ENCODE results near the gene KCNMB4.

DNA sequence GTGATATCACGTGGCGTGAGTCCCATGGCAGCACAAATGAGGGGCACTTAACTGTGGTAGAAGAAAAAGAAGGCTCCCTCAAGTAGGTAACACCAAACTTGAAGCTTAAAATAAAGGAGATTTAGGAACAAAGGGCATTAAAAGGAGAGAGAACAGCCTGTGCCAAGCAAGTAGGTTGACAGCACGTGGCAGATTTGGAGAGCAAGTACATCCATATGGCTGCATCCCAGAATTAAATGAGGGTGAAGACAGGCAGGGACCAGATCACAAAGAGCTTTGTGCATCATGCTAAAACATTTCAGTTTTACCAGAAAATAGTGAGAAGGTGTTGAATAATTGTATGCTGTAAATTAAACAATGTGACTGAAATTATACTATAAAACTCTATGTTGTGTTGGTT is 32.8 kb downstream of the KCNMB4 start:
- TF ChIP-seq, protein P1, sequence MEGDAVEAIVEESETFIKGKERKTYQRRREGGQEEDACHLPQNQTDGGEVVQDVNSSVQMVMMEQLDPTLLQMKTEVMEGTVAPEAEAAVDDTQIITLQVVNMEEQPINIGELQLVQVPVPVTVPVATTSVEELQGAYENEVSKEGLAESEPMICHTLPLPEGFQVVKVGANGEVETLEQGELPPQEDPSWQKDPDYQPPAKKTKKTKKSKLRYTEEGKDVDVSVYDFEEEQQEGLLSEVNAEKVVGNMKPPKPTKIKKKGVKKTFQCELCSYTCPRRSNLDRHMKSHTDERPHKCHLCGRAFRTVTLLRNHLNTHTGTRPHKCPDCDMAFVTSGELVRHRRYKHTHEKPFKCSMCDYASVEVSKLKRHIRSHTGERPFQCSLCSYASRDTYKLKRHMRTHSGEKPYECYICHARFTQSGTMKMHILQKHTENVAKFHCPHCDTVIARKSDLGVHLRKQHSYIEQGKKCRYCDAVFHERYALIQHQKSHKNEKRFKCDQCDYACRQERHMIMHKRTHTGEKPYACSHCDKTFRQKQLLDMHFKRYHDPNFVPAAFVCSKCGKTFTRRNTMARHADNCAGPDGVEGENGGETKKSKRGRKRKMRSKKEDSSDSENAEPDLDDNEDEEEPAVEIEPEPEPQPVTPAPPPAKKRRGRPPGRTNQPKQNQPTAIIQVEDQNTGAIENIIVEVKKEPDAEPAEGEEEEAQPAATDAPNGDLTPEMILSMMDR (IDR thresholded peaks at IDR 0.05): no peak
- TF ChIP-seq POLR2A (IDR thresholded peaks at IDR 0.05): no peak

Data from right lobe of liver (tissue), 4 donors.